GM18861 (cell line): ENCODE results near the gene B4GALNT3.
"Not testable (repeated sequence)": the region's sequence is repeated elsewhere in the genome, so short reads cannot be mapped to it uniquely, and the experiment has no call there.

Source experiments
- ATAC-seq: cut with Tn5 transposase; IDR thresholded peaks from one replicate; pipeline ENCODE4 v1.9.1; 2021; ENCODE audit not compliant: unreplicated experiment

B4GALNT3 gene

GRCh38 chr12:572532-572899 lies 112.8 kb downstream of the B4GALNT3 start:
- no peak for ATAC-seq

GRCh38 chr12:573232-573631 lies 113.5 kb downstream of the B4GALNT3 start:
- ATAC-seq, result no peak

- no peak for ATAC-seq
Measured at GRCh38 chr12:574475-575128, 114.9 kb downstream of the B4GALNT3 start.

GRCh38 chr12:575129-575502 lies 115.4 kb downstream of the B4GALNT3 start:
- no peak for ATAC-seq

GRCh38 chr12:575948-576614 lies 116.3 kb downstream of the B4GALNT3 start:
- peak; percentile 66 for ATAC-seq

- no peak for ATAC-seq
Measured at GRCh38 chr12:576615-577110, 116.9 kb downstream of the B4GALNT3 start.

GRCh38 chr12:577994-578747 lies 118.4 kb downstream of the B4GALNT3 start:
- not testable (repeated sequence) for ATAC-seq

- no peak for ATAC-seq
Measured at GRCh38 chr12:578748-579419, 119.1 kb downstream of the B4GALNT3 start.

- no peak for ATAC-seq
Measured at GRCh38 chr12:579420-580110, 119.8 kb downstream of the B4GALNT3 start.

- ATAC-seq, result no peak
Measured at GRCh38 chr12:580813-581212, 121.1 kb downstream of the B4GALNT3 start.

GRCh38 chr12:581321-581720 lies 121.6 kb downstream of the B4GALNT3 start:
- no peak for ATAC-seq

GRCh38 chr12:581746-582145 lies 122.0 kb downstream of the B4GALNT3 start:
- ATAC-seq, result no peak

- ATAC-seq, result no peak
Measured at GRCh38 chr12:583251-583869, 123.6 kb downstream of the B4GALNT3 start.

- ATAC-seq, result no peak
Measured at GRCh38 chr12:585062-586061, 125.6 kb downstream of the B4GALNT3 start.

- no peak for ATAC-seq
Measured at GRCh38 chr12:586318-587071, 126.8 kb downstream of the B4GALNT3 start.

- ATAC-seq, result no peak
Measured at GRCh38 chr12:587132-588023, 127.6 kb downstream of the B4GALNT3 start.

GRCh38 chr12:588024-588322 lies 128.2 kb downstream of the B4GALNT3 start:
- no peak for ATAC-seq

GRCh38 chr12:588646-589045 lies 128.9 kb downstream of the B4GALNT3 start:
- ATAC-seq, result no peak
